GM18499 (cell line): Measurements from ENCODE around the gene PAQR5.

Experiments
- ATAC-seq: cut with Tn5 transposase; IDR thresholded peaks from one replicate; pipeline ENCODE4 v1.9.1; 2021; ENCODE audit warnings: moderate number of reproducible peaks; ENCODE audit not compliant: insufficient read depth, unreplicated experiment

The PAQR5 gene

DNA sequence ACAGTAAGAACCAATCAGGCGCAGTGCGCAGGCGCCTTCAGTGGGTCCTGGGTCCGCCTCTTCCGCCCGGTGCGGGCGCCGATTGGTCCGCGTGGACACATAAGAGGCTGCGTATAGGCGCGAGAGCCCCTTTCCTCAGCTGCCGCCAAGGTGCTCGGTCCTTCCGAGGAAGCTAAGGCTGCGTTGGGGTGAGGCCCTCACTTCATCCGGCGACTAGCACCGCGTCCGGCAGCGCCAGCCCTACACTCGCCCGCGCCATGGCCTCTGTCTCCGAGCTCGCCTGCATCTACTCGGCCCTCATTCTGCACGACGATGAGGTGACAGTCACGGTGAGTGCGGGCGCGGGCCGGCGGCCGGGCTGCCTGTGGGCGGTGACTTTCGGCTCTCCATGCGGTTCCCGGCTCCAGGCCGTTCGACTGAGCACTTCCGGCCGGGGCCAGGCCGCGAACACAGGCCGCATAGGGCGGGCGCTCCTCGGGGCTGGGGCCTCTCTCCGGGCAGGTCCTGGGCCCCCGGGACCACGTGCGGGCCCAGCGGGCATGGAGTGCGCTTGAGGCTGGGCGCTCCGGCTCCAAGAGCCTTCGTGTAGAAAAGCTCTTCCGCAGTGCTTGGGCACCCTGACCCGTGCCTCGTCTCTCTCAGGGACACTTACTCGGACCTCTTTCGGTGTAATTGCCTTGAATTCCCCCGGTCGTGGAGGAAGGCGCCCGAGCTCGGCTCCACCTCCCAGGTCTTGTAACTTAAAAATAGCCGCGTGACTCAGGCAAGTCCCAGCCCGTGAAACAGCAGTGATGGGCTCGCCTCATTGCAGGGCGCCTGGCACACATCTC, 154.2 kb downstream of the PAQR5 start, which contains the start of gene RPLP1:
RPLP1 (plus strand) TSS at position 127 of the 830 bp plus-strand sequence; CDS start at position 258, 131 bp downstream.
- peak; percentile 45 for ATAC-seq

- no peak for ATAC-seq
These were observed 156.2 kb downstream of the PAQR5 start for GRCh38 chr15:69454953-69455352.

GRCh38 chr15:69456208-69457166, 157.8 kb downstream of the PAQR5 start:
- ATAC-seq, result no peak
